BLaER1 treated with 17β-estradiol and CSF1 and Interleukin-3, amounts not matched to agents 10 nM and 100 nM (cell line): Measurements from ENCODE around the gene IQSEC3.
"Not testable (repeated sequence)": the region's sequence is repeated elsewhere in the genome, so short reads cannot be mapped to it uniquely, and the experiment has no call there.

Source experiments
- H3K27ac ChIP-seq, 11 experiments: shearing (Covaris generic); formaldehyde crosslinking; 2 replicates each; pipeline ENCODE4 v1.8.1; 2022
- H3K27me3 ChIP-seq, 11 experiments: shearing (Covaris generic); formaldehyde crosslinking; 2 replicates each; pipeline ENCODE4 v1.8.1; 2022
- H3K36me3 ChIP-seq, 11 experiments: shearing (Covaris generic); formaldehyde crosslinking; 2 replicates each; pipeline ENCODE4 v1.8.1; 2022
- H3K4me1 ChIP-seq, 10 experiments: shearing (Covaris generic); formaldehyde crosslinking; 2 replicates each; pipeline ENCODE4 v1.8.1; 2022
- H3K4me2 ChIP-seq, 11 experiments: shearing (Covaris generic); formaldehyde crosslinking; 2 replicates each; pipeline ENCODE4 v1.8.1; 2022
- H3K4me3 ChIP-seq, 10 experiments: shearing (Covaris generic); formaldehyde crosslinking; 2 replicates each; pipeline ENCODE4 v1.8.1; 2022
- H3K9ac ChIP-seq, 11 experiments: shearing (Covaris generic); formaldehyde crosslinking; 2 replicates each; pipeline ENCODE4 v1.8.1; 2022
- H3K9me3 ChIP-seq, 11 experiments: shearing (Covaris generic); formaldehyde crosslinking; replicated peaks in 1 of 11; 2 replicates each; pipeline ENCODE4 v1.8.1; 2022
- H4K20me1 ChIP-seq, 11 experiments: shearing (Covaris generic); formaldehyde crosslinking; 2 replicates each; pipeline ENCODE4 v1.8.1; 2022
- Cebpa-rat ChIP-seq, 11 experiments: shearing (Covaris generic); IDR thresholded peaks; 2 replicates each; pipeline ENCODE4 v1.8.1; 2022

IQSEC3 gene

DNA sequence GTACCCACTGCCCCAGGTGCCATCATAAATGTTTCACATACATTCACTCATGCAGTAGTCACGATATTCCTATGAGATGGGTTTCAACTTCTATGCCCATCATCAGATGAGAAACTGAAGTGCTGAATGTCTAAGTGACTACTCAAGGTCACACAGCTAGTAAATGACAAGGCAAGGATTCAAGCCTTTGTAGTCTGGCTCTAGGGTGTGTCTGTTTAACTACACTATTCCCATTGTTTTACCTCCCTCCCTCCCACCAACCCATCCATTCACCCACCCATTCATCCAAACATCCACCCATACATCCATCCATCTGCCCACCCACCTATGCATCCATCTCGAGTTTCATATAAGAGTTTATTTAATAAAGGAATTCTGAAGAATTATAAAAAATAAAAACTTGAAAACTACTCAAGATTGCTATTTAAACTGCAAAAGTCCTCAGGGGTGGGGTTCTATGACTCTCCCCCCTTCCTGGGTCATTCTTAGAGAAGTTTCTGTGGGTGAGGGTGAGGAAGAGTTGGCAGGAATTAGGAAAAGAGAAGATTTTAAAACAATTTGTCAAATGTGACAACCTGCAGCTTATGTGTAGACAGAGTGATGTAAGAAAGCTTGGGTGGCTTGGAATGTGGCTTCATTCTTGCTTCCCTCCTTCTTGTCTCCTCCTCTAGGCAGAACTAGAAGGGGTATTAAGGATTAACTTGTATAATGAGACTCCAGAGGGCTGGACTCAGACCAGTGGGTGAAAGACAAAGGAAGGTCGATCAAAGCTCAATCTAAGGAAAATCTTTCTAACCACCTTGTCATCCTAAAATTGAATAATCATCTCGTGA is 13.4 kb upstream of the IQSEC3 start:
- not testable (repeated sequence) for H3K9me3 ChIP-seq, H3K27ac ChIP-seq, H4K20me1 ChIP-seq, H3K36me3 ChIP-seq, H3K9ac ChIP-seq, H3K4me1 ChIP-seq, H3K27me3 ChIP-seq, H3K4me3 ChIP-seq, H3K4me2 ChIP-seq

- no peaks in the 10 kb centered on the region for H3K36me3 ChIP-seq
- H3K27ac ChIP-seq, result no peak overlapping the region
These were observed 12.5 kb upstream of the IQSEC3 start for GRCh38 chr12:53735-54730.

DNA sequence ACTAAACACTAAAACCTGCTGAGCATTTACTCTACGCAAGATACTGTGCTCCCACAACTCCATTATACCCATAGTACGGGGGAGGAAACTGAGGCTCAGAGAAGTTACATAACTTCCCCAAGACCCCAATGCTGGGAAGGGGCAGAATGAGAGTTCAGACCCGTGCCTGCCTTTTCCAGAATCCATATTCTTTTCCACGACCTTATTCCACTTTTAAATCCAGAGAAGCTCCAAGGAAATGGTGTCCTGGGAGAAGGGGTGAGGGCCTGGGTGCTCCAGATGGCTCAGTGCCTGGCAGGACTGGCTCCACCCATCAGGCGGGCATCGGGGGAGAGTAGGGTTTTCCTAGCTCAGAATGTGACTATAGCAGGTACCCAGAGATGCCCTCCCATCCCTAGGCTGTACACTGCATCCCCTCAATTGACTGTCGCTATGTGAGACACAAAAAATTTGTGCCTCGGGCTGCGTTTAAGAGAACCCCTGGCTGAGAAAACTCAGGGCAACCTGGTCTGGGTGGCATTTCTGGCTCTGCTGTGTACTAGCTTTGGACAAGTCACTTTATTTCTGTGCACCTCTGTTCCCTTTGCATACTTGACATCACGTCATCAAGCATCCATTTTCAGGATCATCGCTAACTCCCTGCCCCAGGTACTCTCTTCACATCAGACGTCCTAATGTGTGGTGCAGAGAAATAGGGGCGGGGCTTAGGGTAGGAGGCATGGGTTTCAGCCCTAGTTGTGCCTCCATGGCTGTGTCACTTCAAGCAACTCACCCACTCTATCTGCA is 11.6 kb upstream of the IQSEC3 start:
- Histone ChIP-seq H3K9ac (no peak overlapping the region), H3K4me3 (no peak overlapping the region), H3K36me3 (no peaks in the 10 kb centered on the region), H3K27me3 (no peaks in the 10 kb centered on the region), H3K4me2 (no peak overlapping the region), H4K20me1 (no peaks in the 10 kb centered on the region), H3K4me1 (no peaks in the 10 kb centered on the region), H3K27ac (no peak overlapping the region), H3K9me3 (peaks cover 0 to 24% (median 10%) of the 10 kb centered on the region in 11 experiments; a peak in 12 of 22 replicates)
- TF ChIP-seq Cebpa-rat (IDR thresholded peaks at IDR 0.05), result no peak

More at GRCh38 chr12:53735-54730, 12.5 kb upstream of the IQSEC3 start:
- peak in 1 of 11 experiments; percentile 8; a peak in 1 of 22 replicates for TF ChIP-seq Cebpa-rat (IDR thresholded peaks at IDR 0.05)
- Histone ChIP-seq H3K4me2 (no peak overlapping the region), H3K4me1 (no peaks in the 10 kb centered on the region), H4K20me1 (no peaks in the 10 kb centered on the region), H3K4me3 (no peak overlapping the region), H3K9ac (no peak overlapping the region), H3K27me3 (no peaks in the 10 kb centered on the region), H3K9me3 (peaks cover 0 to 15% (median 7%) of the 10 kb centered on the region in 11 experiments; a peak in 10 of 22 replicates)

DNA sequence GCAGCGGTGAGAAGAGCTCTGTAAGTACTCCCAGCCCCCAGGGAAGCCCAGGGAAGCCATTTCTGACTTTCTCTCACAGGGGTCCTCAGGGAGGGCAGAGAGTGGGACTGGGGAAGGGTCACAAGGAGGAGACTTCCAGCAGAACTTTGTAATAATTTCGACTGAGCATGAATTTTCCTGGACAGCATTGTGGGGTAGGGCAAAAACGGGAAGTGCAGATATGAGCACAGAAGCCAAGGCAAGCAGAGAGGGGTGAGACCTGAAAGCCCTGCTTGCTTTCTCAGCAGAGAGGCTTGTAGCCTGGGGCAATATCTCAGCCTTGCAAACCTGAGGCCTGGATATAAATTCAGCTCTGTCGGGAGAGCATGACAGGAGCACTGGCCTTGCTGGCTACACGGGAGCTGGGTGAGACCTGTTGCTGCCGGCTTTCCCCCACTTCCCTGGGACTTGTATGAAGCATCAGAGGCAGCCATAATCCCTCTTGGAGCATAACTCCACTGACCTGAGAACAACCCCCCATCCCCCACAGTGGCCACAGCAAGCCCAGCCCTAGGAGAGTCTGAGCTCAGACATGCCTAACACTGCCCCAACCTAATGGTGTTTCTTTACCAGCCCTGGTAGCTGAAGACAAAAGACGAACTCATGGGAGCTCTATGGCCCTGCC is 9.8 kb upstream of the IQSEC3 start:
- Histone ChIP-seq H3K4me3 (no peak overlapping the region), H3K27ac (no peak overlapping the region), H3K27me3 (no peaks in the 10 kb centered on the region), H3K4me2 (no peak overlapping the region), H3K9ac (no peak overlapping the region), H3K36me3 (no peaks in the 10 kb centered on the region), H3K9me3 (peaks cover 0 to 30% (median 10%) of the 10 kb centered on the region in 11 experiments; a peak in 12 of 22 replicates), H3K4me1 (no peaks in the 10 kb centered on the region), H4K20me1 (no peaks in the 10 kb centered on the region)
- peak in 1 of 11 experiments; percentile 20; a peak in 1 of 22 replicates for TF ChIP-seq Cebpa-rat (IDR thresholded peaks at IDR 0.05)

- no peaks in the 10 kb centered on the region for H3K27me3 ChIP-seq
These were observed 9.0 kb upstream of the IQSEC3 start for GRCh38 chr12:57539-57938.

DNA sequence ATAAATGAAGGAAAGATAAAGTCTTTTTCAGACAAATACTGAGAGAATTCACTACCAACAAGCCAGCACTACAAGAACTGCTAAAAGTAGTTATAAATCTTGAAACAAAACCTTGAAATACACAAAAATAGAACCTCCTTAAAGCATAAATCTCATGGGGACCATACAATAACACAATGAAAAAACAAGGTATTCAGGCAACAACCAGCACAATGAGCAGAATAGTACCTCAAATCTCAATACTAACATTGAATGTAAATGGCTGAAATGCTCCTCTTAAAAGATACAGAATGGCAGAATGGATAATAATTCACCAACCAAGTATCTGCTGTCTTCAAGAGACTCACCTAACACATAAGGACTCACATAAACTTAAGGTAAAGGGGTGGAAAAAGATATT is 7.7 kb upstream of the IQSEC3 start:
- no peak for TF ChIP-seq Cebpa-rat (IDR thresholded peaks at IDR 0.05)
- no peaks in the 10 kb centered on the region for H3K36me3 ChIP-seq
- H3K4me2 ChIP-seq, result no peak overlapping the region

More at GRCh38 chr12:57539-57938, 9.0 kb upstream of the IQSEC3 start:
- no peak overlapping the region for H3K27ac ChIP-seq
- no peak for TF ChIP-seq Cebpa-rat (IDR thresholded peaks at IDR 0.05)
- H3K4me2 ChIP-seq, result no peak overlapping the region
- H3K9ac ChIP-seq, result no peak overlapping the region
- no peaks in the 10 kb centered on the region for H3K4me1 ChIP-seq
- H4K20me1 ChIP-seq, result no peaks in the 10 kb centered on the region
- H3K36me3 ChIP-seq, result no peaks in the 10 kb centered on the region
- H3K9me3 ChIP-seq, result peaks cover 0 to 31% (median 10%) of the 10 kb centered on the region in 11 experiments; a peak in 12 of 22 replicates
- no peak overlapping the region for H3K4me3 ChIP-seq

GRCh38 chr12:61845-62244 is 4.7 kb upstream of the IQSEC3 start:
- not testable (repeated sequence) for H4K20me1 ChIP-seq, H3K4me3 ChIP-seq, H3K9ac ChIP-seq, H3K36me3 ChIP-seq, H3K4me1 ChIP-seq, H3K4me2 ChIP-seq, H3K27me3 ChIP-seq, H3K27ac ChIP-seq
- H3K9me3 ChIP-seq, result peaks cover 0 to 31% (median 10%) of the 10 kb centered on the region in 11 experiments; a peak in 12 of 22 replicates

More for the DNA sequence above, 7.7 kb upstream of the IQSEC3 start:
- no peaks in the 10 kb centered on the region for H4K20me1 ChIP-seq
- no peaks in the 10 kb centered on the region for H3K27me3 ChIP-seq
- H3K9me3 ChIP-seq, result peaks cover 0 to 31% (median 10%) of the 10 kb centered on the region in 11 experiments; a peak in 12 of 22 replicates
- H3K4me3 ChIP-seq, result no peak overlapping the region
- no peak overlapping the region for H3K27ac ChIP-seq
- H3K4me1 ChIP-seq, result no peaks in the 10 kb centered on the region
- H3K9ac ChIP-seq, result no peak overlapping the region

DNA sequence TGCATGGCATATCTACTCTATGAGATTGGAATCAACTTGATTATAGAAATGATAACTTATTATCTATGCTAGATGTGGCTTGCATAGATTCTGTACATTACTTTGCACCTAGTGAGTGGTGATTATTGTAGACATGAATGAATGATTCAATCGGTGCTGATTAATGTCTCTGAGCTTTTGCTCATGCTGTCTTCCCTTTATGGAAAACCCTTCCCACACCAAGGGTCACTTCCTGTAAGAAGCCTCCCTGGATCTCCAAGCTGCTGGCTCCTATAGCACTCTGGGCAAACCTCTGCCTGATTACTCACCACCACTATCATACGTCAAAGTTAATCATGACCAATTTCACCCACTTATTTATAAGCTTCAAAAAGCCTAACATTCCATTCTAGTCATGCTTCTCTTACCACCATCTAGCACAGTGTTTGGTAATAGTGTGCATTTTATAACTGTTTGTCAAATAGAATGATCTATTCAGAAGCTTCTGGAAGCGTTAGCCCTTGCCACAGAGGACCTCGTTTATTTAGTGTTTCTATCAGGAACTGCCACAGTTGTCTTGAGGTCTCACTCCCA is 990 bp upstream of the IQSEC3 start:
- not testable (repeated sequence) for H3K4me3 ChIP-seq, H3K4me1 ChIP-seq, H3K36me3 ChIP-seq, H3K4me2 ChIP-seq, H3K9me3 ChIP-seq, H3K27ac ChIP-seq, H4K20me1 ChIP-seq, H3K9ac ChIP-seq
- peaks cover 17 to 27% (median 23%) of the 10 kb centered on the region in 11 experiments; a peak in 20 of 22 replicates for H3K27me3 ChIP-seq

DNA sequence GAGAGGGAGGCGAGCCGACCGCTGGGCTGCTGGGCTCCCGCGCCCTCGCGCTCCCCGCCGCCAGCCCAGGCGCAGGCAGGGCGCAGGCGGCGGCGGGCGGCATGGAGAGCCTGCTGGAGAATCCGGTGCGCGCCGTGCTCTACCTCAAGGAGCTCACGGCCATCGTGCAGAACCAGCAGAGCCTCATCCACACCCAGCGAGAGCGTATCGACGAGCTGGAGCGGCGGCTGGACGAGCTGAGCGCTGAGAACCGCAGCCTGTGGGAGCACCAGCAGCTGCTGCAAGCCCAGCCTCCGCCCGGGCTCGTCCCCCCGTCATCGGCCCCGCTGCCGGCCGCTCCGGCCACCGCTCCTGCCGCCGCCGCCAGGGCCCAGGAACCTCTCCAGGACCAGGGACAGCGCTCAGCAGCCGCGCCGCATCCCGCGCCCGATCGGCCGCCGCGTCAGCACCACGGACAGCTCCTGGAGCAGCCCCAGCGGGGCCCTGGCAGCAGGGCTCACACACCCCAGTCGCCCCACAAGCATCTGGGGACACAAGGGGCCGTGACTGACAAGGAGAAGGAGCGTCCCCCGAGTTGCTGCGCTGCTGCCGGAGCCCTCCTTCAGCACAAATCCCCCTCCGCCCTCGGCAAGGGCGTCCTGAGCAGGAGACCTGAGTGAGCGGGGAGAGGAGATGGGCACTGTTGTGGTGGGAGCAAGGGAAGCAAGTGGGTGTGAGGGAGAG is 376 bp downstream of the IQSEC3 start:
- H3K4me3 ChIP-seq, H3K4me1 ChIP-seq, H3K9me3 ChIP-seq, H3K9ac ChIP-seq, H3K4me2 ChIP-seq, H3K27ac ChIP-seq, H4K20me1 ChIP-seq, H3K36me3 ChIP-seq: not testable (repeated sequence)
- H3K27me3 ChIP-seq, result peaks cover 17 to 40% (median 33%) of the 10 kb centered on the region in 11 experiments; a peak in 20 of 22 replicates

DNA sequence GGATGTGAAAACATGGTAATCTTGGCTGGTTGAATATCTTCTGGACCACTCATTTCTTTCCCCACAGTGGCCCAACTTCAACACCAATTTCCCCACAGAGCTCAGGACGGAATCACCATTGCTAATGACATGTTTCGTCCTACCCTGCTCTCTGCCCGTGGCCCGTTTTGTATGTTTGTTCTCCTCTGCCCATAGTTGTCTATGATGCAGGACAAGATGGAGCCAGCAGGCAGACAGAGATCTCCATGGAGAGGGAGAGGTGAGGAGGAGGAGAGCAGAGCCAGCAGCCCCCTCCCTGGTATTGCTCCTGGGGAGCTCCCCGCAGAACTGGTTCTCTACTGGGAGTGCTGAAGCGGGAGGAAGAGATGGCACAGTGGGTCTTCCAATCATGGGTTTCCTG is 3.1 kb downstream of the IQSEC3 start:
- H3K9ac ChIP-seq, result not testable (repeated sequence)

GRCh38 chr12:70541-70940 is 4.0 kb downstream of the IQSEC3 start:
- not testable (repeated sequence) for H3K36me3 ChIP-seq, H3K4me2 ChIP-seq, H3K9ac ChIP-seq, H3K4me3 ChIP-seq, H3K27ac ChIP-seq, H3K9me3 ChIP-seq, H4K20me1 ChIP-seq, H3K4me1 ChIP-seq
- peaks cover 17 to 43% (median 35%) of the 10 kb centered on the region in 11 experiments; a peak in 20 of 22 replicates for H3K27me3 ChIP-seq

More for the DNA sequence above, 3.1 kb downstream of the IQSEC3 start:
- H3K4me3 ChIP-seq, H3K36me3 ChIP-seq, H3K4me1 ChIP-seq, H4K20me1 ChIP-seq, H3K9me3 ChIP-seq, H3K27ac ChIP-seq, H3K4me2 ChIP-seq: not testable (repeated sequence)
- H3K27me3 ChIP-seq, result peaks cover 17 to 43% (median 35%) of the 10 kb centered on the region in 11 experiments; a peak in 20 of 22 replicates
